Measurements from ENCODE around the gene MRPL41. TPM values are rescaled to one million over a fixed set of nuclear protein-coding genes. Genes with fewer than 3 reads are reported as not detected.
"Not testable (repeated sequence)": the region's sequence is repeated elsewhere in the genome, so short reads cannot be mapped to it uniquely, and the experiment has no call there.

Gene MRPL41
- total and polyA plus RNA-seq, 11 donors, result 118 to 847 (median 196) TPM

- Histone ChIP-seq H3K27me3 (no peaks in the 10 kb centered on the region), H3K4me1 (no peaks in the 10 kb centered on the region), H3K4me3 (no peak overlapping the region), H3K27ac (no peak overlapping the region), H3K36me3 (peaks cover 0 to 8% (median 0%) of the 10 kb centered on the region in 9 donors), H3K9me3 (peaks cover 0 to 8% (median 0%) of the 10 kb centered on the region in 12 donors)
- DNase-seq, result no peak
- 91 to 93% (median 93%) methylated on average over 26 to 28 of the region's 28 CpGs for WGBS, 4 donors
- peak in 1 of 4 donors; percentile 23 for ATAC-seq
- intact Hi-C loops (cut with DNase I), result loop anchor here in 1 of 10 donors (10.0 kb wide), 1 partner anchor 361 kb away; no protein-coding TSS in a partner anchor
- TF ChIP-seq POLR2A (IDR thresholded peaks at IDR 0.05), result no peak
- TF ChIP-seq, protein P1, sequence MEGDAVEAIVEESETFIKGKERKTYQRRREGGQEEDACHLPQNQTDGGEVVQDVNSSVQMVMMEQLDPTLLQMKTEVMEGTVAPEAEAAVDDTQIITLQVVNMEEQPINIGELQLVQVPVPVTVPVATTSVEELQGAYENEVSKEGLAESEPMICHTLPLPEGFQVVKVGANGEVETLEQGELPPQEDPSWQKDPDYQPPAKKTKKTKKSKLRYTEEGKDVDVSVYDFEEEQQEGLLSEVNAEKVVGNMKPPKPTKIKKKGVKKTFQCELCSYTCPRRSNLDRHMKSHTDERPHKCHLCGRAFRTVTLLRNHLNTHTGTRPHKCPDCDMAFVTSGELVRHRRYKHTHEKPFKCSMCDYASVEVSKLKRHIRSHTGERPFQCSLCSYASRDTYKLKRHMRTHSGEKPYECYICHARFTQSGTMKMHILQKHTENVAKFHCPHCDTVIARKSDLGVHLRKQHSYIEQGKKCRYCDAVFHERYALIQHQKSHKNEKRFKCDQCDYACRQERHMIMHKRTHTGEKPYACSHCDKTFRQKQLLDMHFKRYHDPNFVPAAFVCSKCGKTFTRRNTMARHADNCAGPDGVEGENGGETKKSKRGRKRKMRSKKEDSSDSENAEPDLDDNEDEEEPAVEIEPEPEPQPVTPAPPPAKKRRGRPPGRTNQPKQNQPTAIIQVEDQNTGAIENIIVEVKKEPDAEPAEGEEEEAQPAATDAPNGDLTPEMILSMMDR (IDR thresholded peaks at IDR 0.05), result no peak
These were observed 46.1 kb upstream of the MRPL41 start for GRCh38 chr9:137505421-137506140.

DNA sequence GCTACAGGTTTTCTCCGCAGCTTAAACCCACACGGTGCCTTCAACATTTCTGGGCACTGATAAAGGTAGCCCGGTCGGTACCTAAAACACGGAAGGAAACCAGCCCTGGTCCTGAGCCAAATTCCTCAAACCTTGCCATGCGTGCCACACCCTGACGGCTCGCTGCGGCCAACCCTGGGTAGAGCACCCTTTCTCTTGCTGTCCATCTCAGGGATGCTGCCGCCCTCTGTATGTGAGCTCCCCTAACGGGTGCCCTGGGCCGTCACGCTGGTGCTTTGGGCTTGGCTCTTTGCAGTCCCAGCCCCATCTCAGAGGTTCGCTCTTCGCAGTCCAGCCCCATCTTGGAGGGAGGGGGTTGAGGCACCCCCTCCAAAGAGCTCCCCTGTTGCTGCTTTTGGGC is 45.4 kb upstream of the MRPL41 start:
- intact Hi-C loops (cut with DNase I), result loop anchor here in 1 of 10 donors (10.0 kb wide), 1 partner anchor 361 kb away; no protein-coding TSS in a partner anchor
- Histone ChIP-seq H3K4me1 (no peaks in the 10 kb centered on the region), H3K9me3 (peaks cover 0 to 8% (median 0%) of the 10 kb centered on the region in 12 donors), H3K27me3 (no peaks in the 10 kb centered on the region), H3K36me3 (peaks cover 0 to 4% (median 0%) of the 10 kb centered on the region in 9 donors), H3K27ac (no peak overlapping the region), H3K4me3 (no peak overlapping the region)
- DNase-seq, result no peak
- WGBS, 4 donors, result 82 to 97% (median 90%) methylated on average over 9 to 15 of the region's 15 CpGs
- TF ChIP-seq, protein P1 (IDR thresholded peaks at IDR 0.05), result no peak
- TF ChIP-seq POLR2A (IDR thresholded peaks at IDR 0.05), result no peak
- ATAC-seq, result peak in 1 of 4 donors; percentile 15

GRCh38 chr9:137506702-137507171 is 44.9 kb upstream of the MRPL41 start:
- TF ChIP-seq, protein P1 (IDR thresholded peaks at IDR 0.05), result no peak
- no peak for TF ChIP-seq POLR2A (IDR thresholded peaks at IDR 0.05)
- H3K36me3 ChIP-seq, result peaks cover 0 to 3% (median 0%) of the 10 kb centered on the region in 9 donors
- H3K9me3 ChIP-seq, result peaks cover 0 to 8% (median 0%) of the 10 kb centered on the region in 12 donors
- H3K27ac ChIP-seq, result no peak overlapping the region
- no peak overlapping the region for H3K4me3 ChIP-seq
- ATAC-seq, result peak in 3 of 4 donors; percentile 14 to 48 (median 18)
- H3K27me3 ChIP-seq, result no peaks in the 10 kb centered on the region
- 83 to 92% (median 89%) methylated on average over 17 to 26 of the region's 26 CpGs for WGBS, 4 donors
- DNase-seq, result no peak
- no peaks in the 10 kb centered on the region for H3K4me1 ChIP-seq
- intact Hi-C loops (cut with DNase I), result loop anchor here in 1 of 10 donors (10.0 kb wide), 1 partner anchor 362 kb away; no protein-coding TSS in a partner anchor

- Histone ChIP-seq H3K27ac (no peak overlapping the region), H3K4me1 (no peaks in the 10 kb centered on the region), H3K9me3 (peaks cover 0 to 8% (median 0%) of the 10 kb centered on the region in 12 donors), H3K4me3 (no peak overlapping the region), H3K36me3 (peaks cover 0 to 6% (median 0%) of the 10 kb centered on the region in 9 donors), H3K27me3 (no peaks in the 10 kb centered on the region)
- ATAC-seq, result no peak
- intact Hi-C loops (cut with DNase I), result loop anchor here in 1 of 10 donors (10.0 kb wide), 1 partner anchor 364 kb away; no protein-coding TSS in a partner anchor
- 80 to 94% (median 90%) methylated on average over 14 of the region's 14 CpGs for WGBS, 4 donors
- no peak for TF ChIP-seq POLR2A (IDR thresholded peaks at IDR 0.05)
- TF ChIP-seq, protein P1 (IDR thresholded peaks at IDR 0.05), result no peak
- no peak for DNase-seq
These were observed 42.5 kb upstream of the MRPL41 start for GRCh38 chr9:137509198-137509597.

DNA sequence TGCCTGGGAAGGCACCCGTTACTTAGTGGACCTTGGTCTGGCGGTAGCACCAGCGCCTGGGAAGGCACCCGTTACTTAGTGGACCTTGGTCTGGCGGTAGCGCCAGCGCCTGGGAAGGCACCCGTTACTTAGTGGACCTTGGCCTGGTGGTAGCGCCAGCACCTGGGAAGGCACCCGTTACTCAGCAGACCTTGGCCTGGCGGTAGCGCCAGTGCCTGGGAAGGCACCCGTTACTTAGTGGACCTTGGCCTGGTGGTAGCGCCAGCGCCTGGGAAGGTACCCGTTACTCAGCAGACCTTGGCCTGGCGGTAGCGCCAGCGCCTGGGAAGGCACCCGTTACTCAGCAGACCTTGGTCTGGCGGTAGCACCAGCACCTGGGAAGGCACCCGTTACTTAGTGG is 40.6 kb upstream of the MRPL41 start:
- intact Hi-C loops (cut with DNase I); ATAC-seq: not testable (repeated sequence)
- WGBS, 4 donors, result 95 to 98% (median 96%) methylated on average over 21 to 22 of the region's 22 CpGs

More for the DNA sequence above, 40.6 kb upstream of the MRPL41 start:
- H3K27ac ChIP-seq, H3K4me1 ChIP-seq, H3K9me3 ChIP-seq, DNase-seq, H3K36me3 ChIP-seq, H3K4me3 ChIP-seq, H3K27me3 ChIP-seq: not testable (repeated sequence)
